ENCODE results near the gene ZFAND4.
"Not testable (repeated sequence)": the region's sequence is repeated elsewhere in the genome, so short reads cannot be mapped to it uniquely, and the experiment has no call there.

Gene ZFAND4

GRCh38 chr10:45586028-45586824, 86.3 kb downstream of the ZFAND4 start:
- no peak for DNase-seq

- no peak for DNase-seq
Observed at GRCh38 chr10:45585131-45585530, 87.4 kb downstream of the ZFAND4 start.

GRCh38 chr10:45582386-45582781, 90.2 kb downstream of the ZFAND4 start:
- no peak for DNase-seq

- no peak for DNase-seq
Observed at GRCh38 chr10:45581582-45582385, 90.8 kb downstream of the ZFAND4 start.

GRCh38 chr10:45581216-45581549, 91.4 kb downstream of the ZFAND4 start:
- DNase-seq: no peak

GRCh38 chr10:45580371-45581215, 92.0 kb downstream of the ZFAND4 start:
- DNase-seq: no peak

GRCh38 chr10:45578384-45578971, 94.1 kb downstream of the ZFAND4 start:
- DNase-seq: no peak

GRCh38 chr10:45575966-45576597, 96.5 kb downstream of the ZFAND4 start:
- DNase-seq: no peak

GRCh38 chr10:45575032-45575761, 97.4 kb downstream of the ZFAND4 start:
- not testable (repeated sequence) for DNase-seq

GRCh38 chr10:45569471-45569870, 103.1 kb downstream of the ZFAND4 start:
- DNase-seq: no peak

GRCh38 chr10:45566415-45566814, 106.2 kb downstream of the ZFAND4 start:
- no peak for DNase-seq
